SK-MEL-5 (cell line): ENCODE data around the gene POLR2E. TPM values are rescaled to one million over a fixed set of nuclear protein-coding genes. Genes with fewer than 3 reads are reported as not detected.

Experiments
- DNase-seq: peaks from one replicate; pipeline ENCODE4 v3.0.0-alpha.2; 2016; ENCODE audit warnings: low read depth, low spot score
- in situ Hi-C: cut with HindIII; loops from 2 replicates; pipeline ENCODE4 v1.10.0; 2016; ENCODE audit warnings: low sequenced_read_pairs, high pct_unique_total_duplicates, low pct_unique_long_range_greater_than_20kb
- total RNA-seq: library from RNA; depleted of rRNA; stranded (reverse); fragments of >200 nt; shearing (Covaris generic); gene quantifications from 2 replicates; pipeline ENCODE4 v1.2.3, GENCODE V29; 2014

The POLR2E gene
- total RNA-seq, 1 experiment from 2014 or later: 132 TPM

DNA sequence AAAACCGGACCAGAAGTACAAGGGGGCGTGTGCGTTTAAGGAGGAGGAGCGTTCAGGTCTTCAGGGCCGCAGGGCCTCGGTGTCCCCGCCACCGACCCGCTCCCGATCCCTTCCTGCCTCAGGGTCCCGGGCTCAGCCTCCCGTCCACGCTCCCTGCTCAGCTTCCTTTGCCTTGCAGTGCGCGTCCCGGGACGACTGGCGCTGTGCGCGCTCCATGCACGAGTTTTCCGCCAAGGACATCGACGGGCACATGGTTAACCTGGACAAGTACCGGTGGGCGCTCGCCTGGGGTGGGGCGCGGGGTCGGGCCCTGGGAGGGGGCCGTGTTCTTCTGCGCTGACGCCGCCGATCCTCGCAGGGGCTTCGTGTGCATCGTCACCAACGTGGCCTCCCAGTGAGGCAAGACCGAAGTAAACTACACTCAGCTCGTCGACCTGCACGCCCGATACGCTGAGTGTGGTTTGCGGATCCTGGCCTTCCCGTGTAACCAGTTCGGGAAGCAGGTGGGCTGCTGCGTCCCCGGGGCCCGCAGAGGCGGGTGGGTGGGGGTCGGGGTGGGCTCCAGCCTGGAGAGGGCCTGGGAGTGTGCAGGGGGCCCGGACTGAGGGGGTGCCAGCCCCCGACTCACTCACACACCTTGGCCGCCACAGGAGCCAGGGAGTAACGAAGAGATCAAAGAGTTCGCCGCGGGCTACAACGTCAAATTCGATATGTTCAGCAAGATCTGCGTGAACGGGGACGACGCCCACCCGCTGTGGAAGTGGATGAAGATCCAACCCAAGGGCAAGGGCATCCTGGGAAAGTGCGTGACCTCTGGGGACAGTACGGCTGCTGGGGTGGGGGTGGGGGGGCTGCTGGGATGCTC is 10.1 kb upstream of the POLR2E start:
- no peak for DNase-seq
- in situ Hi-C loops: no loop called here

DNA sequence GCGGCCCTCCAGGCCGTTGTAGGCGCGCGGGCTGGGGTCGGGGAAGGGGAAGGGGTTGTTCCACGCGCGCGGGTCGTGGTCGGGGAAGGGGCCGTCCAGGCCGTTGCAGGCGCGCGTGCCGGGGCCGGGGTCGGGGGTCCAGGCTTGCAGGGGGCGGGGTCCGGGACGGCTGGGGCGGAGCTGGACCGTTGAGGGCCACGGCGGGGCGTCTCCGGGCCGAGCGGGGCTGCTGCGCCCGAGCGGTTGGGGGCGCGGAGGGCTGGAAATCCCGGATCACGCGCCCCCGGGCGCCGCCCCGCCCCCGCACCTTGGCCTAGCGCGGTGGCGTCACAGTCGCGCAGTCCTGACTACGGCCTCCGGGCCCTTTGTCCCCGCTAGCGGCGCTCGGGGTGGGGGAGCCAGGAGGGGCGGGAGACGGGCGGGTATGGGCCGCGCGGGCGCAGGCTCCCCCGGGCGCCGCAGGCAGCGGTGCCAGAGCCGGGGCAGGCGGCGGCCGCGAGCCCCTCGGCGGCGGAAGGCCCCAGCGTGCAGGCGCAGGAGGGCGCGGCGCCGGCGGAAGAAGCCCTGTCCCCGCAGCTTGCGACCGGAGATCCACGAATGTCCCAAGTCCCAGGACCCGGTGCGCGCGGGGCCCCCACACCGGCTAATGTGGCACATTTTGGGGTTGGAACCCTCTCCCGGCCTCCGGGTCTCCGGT is 9.3 kb upstream of the POLR2E start:
- in situ Hi-C loops: no loop called here

DNA sequence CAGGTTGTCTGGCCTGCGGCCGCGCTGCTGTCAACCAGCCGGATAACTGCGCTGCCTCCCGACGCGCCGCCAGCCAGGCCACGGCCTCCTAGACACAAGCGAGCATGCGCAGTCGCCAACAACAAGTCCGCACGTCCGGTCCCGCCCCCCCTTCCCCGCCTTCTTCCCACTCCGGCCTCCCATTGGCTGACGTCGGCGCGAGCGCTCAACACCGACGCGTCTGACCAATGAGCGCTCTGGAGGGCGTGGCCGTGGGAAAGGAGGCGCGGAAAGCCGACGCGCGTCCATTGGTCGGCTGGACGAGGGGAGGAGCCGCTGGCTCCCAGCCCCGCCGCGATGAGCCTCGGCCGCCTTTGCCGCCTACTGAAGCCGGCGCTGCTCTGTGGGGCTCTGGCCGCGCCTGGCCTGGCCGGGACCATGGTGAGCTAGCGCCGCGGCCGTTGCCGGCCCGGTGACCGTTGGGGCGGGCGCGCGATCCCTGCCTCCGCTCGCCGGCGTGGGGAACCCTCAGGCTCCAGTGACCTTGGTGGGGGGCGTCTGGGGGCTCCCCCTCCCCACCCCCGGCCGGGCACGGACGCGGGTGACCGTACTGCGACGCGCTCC is 8.6 kb upstream of the POLR2E start, which contains the start of gene GPX4:
Gene GPX4 (plus strand): TSS at position 287 of the 603 bp plus-strand sequence. CDS start 50 bp downstream, at position 337.
- DNase-seq: peak; percentile 98
- in situ Hi-C loops: no loop called here

More for the DNA sequence above, 9.3 kb upstream of the POLR2E start:
- DNase-seq: peak; percentile 50

DNA sequence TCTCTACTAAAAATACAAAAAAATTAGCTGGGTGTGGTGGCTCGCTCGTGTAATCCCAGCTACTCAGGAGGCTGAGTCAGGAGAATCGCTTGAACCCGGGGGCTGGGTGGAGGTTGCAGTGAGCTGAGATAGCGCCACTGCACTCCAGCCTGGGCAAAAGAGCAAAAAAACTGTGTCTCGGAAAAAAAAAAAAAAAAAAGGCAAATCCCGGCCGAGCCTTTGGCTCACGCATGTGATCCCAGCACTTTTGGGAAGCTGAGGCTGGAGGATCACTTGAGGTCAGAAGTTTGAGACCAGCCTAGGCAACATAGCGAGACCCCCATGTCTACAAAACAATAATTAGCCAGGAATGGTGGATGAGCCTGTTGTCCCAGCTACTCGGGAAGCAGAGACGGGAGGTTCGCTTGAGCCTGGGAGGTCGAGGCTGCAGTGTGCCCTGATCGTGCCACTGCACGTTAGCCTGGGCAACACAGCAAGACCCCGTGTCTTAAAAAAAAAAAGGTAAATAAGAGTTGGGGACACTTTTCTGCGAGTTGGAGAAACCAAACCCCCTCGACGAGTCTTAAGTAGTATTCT is 8.0 kb upstream of the POLR2E start:
- no peak for DNase-seq
- in situ Hi-C loops: no loop called here

DNA sequence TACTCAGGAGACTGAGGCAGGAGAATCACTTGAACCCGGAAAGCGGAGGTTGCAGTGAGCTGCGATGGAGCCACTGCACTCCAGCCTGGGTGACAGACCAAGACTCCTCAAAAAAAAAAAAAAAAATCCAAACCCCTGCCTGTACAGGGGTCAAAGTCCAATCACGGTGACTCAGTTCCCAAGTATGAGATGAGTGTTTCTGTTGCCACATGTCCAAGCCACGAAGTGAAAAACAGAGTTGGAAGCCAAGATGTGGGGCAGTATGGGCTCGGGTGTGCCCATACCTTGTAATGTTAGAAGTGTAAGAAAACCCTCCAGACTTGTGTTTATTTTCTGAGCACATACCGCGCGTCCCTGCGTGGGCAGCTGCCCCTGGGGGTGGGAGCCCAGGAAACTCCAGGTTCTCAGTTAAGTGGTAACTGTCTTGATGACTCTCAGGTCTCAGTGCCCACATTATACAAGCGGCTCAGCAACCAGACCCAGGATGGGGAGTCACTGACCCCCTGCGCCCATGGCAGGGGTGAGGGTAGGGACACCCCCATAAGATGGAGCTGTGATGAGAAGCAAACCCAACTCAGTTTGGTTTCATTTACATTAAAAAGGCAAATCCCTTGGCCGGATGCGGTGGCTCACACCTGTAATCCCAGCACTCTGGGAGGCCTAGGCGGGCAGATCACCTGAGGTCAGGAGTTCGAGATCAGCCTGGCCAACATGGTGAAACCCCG is 7.4 kb upstream of the POLR2E start:
- no peak for DNase-seq
- in situ Hi-C loops: no loop called here

DNA sequence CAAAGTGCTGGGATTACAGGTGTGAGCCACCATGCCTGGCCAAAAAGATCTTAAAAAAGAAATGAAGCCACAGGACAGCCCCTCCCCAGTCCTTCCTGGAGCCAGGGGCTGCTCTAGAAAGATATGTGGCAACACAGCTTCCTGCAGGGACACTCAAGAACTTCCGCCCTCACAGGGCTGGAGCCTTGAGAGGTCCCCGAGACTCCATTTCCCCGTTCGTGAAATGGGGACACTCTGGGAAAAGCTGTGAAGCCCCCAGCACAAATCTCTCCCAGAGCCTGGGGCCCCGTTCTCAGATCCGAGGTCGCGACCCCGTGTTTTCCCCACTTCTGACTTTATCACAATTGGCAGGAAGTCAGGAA is 6.1 kb upstream of the POLR2E start:
- DNase-seq: no peak
- in situ Hi-C loops: no loop called here

DNA sequence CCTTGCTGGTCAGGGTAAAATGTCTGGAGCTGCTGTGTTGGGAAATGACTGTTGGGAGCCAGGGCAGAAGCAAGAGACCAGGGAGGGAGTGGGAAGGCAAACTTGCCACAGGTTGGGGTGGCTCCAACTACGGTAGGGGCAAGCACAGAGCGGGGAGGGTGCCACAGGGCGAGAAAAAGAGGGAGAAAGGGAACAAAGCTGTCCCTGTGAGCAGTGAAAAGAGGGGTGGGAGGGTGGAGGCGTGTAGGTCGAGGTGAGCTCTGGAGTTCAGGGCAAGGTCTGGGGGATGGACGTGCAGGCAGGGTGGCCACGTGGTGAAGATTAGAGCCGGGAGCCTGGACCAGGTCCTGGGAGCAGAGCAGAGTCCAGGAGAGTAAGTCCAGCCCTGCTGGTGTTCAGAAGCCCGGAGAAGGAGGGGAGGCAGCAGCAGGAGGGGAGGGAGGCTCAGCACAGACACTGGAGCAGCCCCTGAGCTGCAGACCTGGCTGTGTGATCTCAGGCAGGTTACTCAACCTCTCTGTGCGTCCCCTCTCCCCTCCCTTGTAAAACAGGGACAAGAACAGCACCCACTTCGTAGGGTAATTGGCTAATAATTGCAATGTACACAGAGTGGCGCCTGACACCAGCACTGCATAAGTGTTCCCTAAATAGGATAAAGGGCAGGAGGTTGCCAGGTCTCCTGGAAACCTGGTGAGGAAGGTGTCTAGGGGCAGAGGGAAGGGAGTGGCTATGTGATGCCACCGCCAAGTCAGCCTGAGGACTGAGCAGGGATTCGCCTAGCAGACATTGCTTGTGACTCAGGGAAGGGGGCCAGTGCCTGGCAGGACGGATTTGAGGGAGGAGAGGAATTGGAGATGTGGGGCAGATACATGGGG is 3.2 kb upstream of the POLR2E start:
- in situ Hi-C loops: no loop called here
- DNase-seq: no peak

DNA sequence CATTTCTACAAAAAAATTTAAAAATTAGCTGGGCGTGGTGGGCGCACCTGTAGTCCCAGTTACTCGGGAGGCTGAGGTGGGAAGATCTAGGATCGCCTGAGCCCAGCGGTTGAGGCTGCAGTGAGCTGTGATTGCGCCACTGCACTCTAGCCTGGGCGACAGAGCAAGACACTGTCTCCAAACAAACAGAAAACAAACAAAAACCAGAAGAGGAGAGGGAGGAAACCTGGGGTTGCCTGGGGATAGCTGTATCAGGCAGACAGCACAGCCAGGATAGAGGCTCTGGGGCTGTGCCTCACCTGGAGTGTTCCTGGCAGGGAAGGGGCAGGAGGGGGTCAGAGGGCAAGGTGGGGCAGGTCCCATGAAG is 2.6 kb upstream of the POLR2E start:
- in situ Hi-C loops: no loop called here
- no peak for DNase-seq

DNA sequence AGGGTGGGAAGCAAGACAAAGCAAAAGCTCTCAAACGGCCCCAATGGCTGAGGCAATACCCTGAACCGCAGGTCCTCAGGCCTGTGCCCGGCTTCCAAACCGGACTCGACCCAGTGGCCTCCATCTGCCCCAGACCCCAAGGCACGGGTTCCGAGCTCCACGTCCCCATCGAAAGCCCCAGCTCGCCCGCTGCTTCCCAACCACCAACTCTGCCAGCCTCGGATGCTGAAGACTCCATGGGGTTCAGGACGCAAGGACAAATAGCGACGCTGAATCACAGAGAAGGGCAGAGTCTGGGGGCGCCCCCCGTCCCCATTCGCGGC is 559 bp downstream of the POLR2E start:
- in situ Hi-C loops: no loop called here
- no peak for DNase-seq

DNA sequence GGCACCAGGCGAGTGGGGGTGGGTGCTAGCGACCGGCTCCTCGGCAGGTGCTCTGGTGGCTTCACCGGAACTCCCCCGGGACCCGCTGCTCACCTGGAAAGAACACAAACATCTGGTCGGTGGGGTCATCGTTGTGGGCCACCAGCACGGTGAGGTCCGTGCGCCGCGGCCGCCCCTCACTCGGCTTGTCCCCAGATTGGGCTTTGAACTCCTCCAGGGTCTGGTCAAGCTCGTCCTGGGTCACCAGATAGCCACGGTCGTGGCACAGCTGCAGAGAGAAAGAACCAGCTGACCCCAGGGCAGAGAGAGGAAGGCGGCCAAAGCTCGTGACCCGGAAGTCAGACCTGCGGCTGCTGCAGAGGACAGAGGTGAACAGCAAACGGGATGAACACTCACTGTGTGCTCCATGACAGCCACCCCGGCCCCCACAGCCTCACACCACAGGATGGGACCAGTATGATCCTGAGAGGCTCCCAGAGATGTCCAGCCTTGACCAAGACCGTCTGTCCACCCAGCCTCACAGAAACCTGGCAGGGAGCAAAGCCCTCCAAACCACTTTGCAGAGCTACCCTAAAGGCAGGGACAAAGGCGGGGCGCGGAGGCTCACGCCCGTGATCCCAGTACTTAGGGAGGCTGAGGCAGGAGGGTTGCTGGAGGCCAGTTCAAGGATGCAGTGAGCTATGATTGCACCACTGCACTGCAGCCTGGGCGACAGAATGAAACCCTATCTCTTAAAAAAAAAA is 1.2 kb downstream of the POLR2E start:
- in situ Hi-C loops: no loop called here
- DNase-seq: no peak

DNA sequence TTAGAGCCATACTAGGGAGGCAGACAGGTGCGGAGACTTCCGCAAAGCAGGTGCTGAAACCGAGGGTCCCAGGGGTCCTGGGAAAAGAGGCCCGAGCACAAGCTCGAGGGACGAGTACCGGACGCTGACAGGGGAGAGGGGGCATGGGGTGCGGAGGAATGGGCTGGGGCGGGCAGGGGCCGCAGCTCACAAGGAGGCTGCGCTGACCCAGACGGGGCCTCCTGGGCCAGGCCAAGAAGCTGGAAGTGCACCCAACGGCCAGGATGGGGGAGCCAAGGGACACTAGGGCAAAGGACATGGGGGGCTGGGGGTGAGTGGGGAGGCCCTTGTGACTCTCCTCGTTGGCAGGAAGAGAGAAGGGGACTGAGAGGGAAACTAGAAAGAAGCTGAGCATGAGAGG is 1.8 kb downstream of the POLR2E start:
- no peak for DNase-seq
- in situ Hi-C loops: no loop called here

DNA sequence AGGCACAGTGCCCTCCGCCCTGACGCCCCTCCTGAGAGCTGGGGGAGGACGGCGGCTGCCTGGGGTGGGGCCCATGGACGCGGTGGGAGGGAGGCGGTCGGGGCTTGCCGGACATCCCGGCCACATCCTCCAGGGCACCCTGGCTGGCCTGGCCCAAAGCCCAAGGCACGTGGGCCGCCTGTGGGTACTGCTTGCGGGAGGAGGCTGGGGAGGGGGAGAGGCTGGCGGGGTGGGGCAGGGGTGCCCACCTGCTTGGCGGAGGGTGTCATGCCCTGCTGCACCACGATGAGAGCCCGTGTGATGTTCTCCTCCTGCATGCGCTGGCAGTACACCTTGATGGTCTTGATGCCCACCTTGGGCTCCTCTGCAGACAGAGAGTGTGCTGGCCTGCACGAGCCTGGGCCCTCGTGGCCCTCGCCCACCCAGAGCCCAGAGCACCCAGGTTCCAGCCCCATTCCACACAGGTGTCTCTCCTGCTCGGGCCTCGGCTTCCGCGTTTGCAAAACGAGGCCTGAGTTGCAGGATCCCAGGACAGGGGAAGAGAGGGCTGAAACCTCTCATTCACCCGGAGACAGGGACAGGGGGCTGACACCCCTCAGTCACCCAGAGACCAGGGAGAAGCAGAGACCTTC is 3.5 kb downstream of the POLR2E start:
- DNase-seq: no peak

DNA sequence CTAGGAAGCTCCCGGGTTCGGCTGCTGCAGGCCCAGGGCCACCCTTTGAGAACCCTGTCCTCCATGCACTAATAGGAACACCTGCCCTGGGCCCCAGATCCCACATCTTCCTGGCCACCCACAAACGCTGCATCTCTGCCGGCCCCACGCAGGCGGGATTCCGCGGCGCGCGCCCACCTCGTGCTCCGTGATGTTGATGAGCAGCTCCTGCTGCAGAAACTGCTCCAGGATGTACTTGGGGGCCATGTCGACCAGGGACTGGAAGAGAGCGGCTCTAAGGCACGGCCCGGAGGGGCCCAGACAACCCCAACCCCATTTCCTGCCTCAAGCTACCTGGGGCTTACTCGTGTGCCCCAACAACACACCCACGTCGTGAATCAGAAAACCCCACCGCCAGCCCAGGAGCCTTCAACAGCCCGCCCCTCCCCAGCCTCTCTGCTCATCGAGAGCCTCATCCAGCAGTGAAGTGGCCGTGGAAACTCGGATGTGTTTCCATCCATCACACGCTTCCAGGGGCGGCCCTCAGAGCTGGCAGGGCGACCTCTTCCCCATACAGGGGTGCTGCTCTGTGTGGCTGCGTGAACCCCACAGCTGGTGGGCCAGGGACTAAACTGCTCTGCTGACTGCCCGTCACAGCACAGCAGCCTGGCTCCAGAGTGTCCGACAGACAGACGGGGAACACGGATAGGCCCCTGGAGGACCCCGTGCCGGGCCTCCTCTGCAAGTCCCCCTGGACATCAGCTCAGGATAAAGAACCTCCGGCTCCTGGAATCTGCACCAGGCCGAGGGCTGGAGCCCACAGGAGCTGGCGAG is 4.2 kb downstream of the POLR2E start:
- in situ Hi-C loops: no loop called here
- DNase-seq: no peak

More for the DNA sequence above, 3.5 kb downstream of the POLR2E start:
- in situ Hi-C loops: no loop called here

DNA sequence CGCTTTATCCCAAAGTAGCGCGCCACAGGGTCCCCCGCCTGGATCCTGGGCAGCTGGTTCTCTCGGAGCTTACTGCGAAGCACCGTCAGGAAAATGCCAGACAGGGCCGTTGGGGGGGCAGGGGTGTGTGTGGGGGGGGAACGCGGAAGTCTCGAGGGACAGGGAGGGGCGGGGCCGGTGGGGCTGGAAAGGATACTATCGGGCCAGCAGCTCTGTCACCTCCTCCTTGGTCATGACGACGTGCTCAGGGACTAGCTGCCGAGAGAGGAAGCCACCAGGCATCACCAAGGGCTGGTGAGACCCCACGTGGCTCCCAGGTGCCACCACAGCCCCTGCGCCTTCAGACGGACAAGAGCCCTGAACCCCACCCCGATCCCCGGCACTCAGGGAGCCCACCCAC is 5.3 kb downstream of the POLR2E start:
- no peak for DNase-seq
- in situ Hi-C loops: no loop called here

DNA sequence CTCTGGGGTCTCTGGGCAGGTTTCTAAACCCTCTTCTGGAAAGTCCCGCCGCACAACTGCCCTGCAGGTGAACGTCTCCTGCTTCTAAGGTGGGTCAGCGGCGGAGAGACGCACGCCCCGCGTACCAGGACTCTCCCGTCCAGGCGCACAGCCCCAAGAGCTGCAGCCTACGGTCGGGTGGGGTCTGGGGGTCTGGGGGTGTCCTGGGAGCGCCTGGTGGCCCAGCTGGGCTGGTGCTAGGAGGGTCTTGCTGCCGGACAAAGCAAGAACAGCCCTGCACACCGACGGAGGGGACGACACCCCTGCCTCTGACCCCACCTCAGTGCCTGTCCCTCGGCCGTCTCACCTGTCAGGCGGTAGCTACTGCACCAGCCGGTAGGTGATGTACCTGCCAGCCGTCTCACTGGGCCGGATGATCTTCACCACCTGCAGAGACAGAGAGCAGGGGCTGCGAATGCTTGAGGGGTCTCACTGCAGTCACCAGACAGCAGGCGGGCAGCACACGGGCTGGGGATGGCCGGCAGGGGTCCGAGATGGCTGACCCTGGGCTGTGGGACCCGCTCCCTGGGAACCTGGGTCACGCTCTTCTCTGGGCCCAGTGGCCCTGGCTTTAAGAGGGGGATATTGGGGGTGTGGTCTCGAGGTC is 5.9 kb downstream of the POLR2E start:
- in situ Hi-C loops: no loop called here
- DNase-seq: no peak
